HEK293T (cell line): Measurements from ENCODE around the gene SCAMP1.
"Not testable (repeated sequence)": the region's sequence is repeated elsewhere in the genome, so short reads cannot be mapped to it uniquely, and the experiment has no call there.

Source experiments
- CTCF ChIA-PET: fragments of 350-600 bp; formaldehyde crosslinking; extraction: SDS; loops from one replicate; lab custom pipeline; 2021; ENCODE audit warnings: antibody characterized with exemption, inconsistent platforms; lab: Yijun Ruan, JAX
- POLR2A ChIA-PET: fragments of 350-600 bp; formaldehyde crosslinking; extraction: SDS; loops from one replicate; lab custom pipeline; 2020; ENCODE audit warnings: antibody characterized with exemption, inconsistent platforms; lab: Yijun Ruan, JAX
- DNase-seq: peaks from one replicate; pipeline ENCODE4 v3.0.0; 2012; ENCODE audit warnings: mixed read lengths; ENCODE audit errors: extremely low spot score
- ARNT ChIP-seq: fragments of 450-650 bp; IDR thresholded peaks from 2 replicates; pipeline ENCODE4 v1.6.1; 2017; ENCODE audit warnings: mild to moderate bottlenecking
- BHLHE40 ChIP-seq: fragments of 450-650 bp; IDR thresholded peaks from 2 replicates; pipeline ENCODE4 v1.6.1; 2016; ENCODE audit warnings: mild to moderate bottlenecking, moderate library complexity, borderline replicate concordance
- CTBP1 ChIP-seq: fragments of 450-650 bp; IDR thresholded peaks from 2 replicates; pipeline ENCODE4 v1.6.1; 2016; ENCODE audit warnings: borderline replicate concordance
- ELF4 ChIP-seq: fragments of 450-650 bp; IDR thresholded peaks from 2 replicates; pipeline ENCODE4 v1.6.1; 2017; ENCODE audit warnings: antibody characterized with exemption
- FOXA1 ChIP-seq: fragments of 450-650 bp; IDR thresholded peaks from 2 replicates; pipeline ENCODE4 v1.6.1; 2016; ENCODE audit warnings: mild to moderate bottlenecking
- FOXK2 ChIP-seq: fragments of 450-650 bp; IDR thresholded peaks from 2 replicates; pipeline ENCODE4 v1.6.1; 2016; ENCODE audit warnings: mild to moderate bottlenecking
- FOXM1 ChIP-seq: fragments of 450-650 bp; IDR thresholded peaks from 2 replicates; pipeline ENCODE4 v1.6.1; 2017; ENCODE audit warnings: mild to moderate bottlenecking, borderline replicate concordance
- HDGF ChIP-seq: fragments of 450-650 bp; IDR thresholded peaks from 2 replicates; pipeline ENCODE4 v1.6.1; 2017; ENCODE audit warnings: antibody characterized with exemption, borderline replicate concordance
- L3MBTL2 ChIP-seq: fragments of 450-650 bp; conservative IDR thresholded peaks from 2 replicates; pipeline ENCODE4 v1.6.1; 2016; ENCODE audit warnings: mild to moderate bottlenecking
- LEF1 ChIP-seq: fragments of 450-650 bp; IDR thresholded peaks from 2 replicates; pipeline ENCODE4 v1.6.1; 2017; ENCODE audit warnings: mild to moderate bottlenecking, borderline replicate concordance
- NFRKB ChIP-seq: fragments of 450-650 bp; IDR thresholded peaks from 2 replicates; pipeline ENCODE4 v1.6.1; 2016; ENCODE audit warnings: mild to moderate bottlenecking, moderate library complexity
- SP1 ChIP-seq: fragments of 450-650 bp; IDR thresholded peaks from 2 replicates; pipeline ENCODE4 v1.6.1; 2017
- SUZ12 ChIP-seq: fragments of 450-650 bp; IDR thresholded peaks from 2 replicates; pipeline ENCODE4 v1.6.1; 2016; ENCODE audit warnings: mild to moderate bottlenecking
- TARDBP ChIP-seq: fragments of 450-650 bp; IDR thresholded peaks from 2 replicates; pipeline ENCODE4 v1.6.1; 2016
- ZNF384 ChIP-seq: fragments of 450-650 bp; IDR thresholded peaks from 2 replicates; pipeline ENCODE4 v1.6.1; 2016
- TF ChIP-seq, protein P1 (sequence below): fragments of 450-650 bp; IDR thresholded peaks from 2 replicates; pipeline ENCODE4 v1.6.1; 2016

The SCAMP1 gene

DNA sequence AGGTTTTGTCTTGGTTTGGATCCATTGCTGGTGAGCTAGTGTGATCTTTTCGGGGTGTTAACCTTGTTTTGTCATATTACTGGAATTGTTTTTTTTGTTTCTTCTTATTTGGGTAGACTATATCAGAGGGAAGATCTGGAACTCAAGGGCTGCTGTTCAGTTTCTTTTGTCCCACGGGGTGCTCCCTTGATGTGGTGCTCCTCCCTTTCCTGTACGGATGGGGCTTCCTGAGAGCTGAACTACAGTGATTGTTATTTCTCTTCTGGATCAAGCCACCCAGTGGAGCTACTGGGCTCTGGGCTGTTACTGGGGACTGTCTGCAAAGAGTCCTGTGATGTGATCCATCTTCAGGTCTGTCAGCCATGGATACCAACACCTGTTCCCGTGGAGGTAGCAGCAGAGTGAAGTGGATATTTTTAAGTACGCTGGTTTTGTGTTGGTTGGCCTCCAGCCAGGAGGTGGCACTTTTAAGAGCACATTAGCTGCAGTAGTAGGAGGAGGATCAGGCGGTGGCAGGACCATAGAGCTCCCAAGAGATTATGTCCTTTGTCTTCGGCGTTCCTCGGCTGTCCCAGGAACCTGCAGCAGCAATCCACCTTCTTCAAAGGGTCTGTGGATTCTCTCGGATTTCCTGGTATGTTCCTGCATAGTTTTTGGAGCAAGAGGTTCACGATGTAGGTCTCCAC lies 27.2 kb downstream of the SCAMP1 start:
- no peak for TF ChIP-seq LEF1
- TF ChIP-seq ARNT, result no peak
- TF ChIP-seq TARDBP, result no peak
- no peak for TF ChIP-seq L3MBTL2
- no peak for TF ChIP-seq SP1
- TF ChIP-seq FOXM1, result no peak
- TF ChIP-seq CTBP1, result no peak
- TF ChIP-seq BHLHE40, result no peak
- no peak for TF ChIP-seq FOXA1
- TF ChIP-seq ELF4, result no peak
- TF ChIP-seq HDGF, result no peak
- TF ChIP-seq SUZ12, result no peak
- TF ChIP-seq NFRKB, result no peak
- TF ChIP-seq, protein P1, sequence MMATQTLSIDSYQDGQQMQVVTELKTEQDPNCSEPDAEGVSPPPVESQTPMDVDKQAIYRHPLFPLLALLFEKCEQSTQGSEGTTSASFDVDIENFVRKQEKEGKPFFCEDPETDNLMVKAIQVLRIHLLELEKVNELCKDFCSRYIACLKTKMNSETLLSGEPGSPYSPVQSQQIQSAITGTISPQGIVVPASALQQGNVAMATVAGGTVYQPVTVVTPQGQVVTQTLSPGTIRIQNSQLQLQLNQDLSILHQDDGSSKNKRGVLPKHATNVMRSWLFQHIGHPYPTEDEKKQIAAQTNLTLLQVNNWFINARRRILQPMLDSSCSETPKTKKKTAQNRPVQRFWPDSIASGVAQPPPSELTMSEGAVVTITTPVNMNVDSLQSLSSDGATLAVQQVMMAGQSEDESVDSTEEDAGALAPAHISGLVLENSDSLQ, result no peak
- TF ChIP-seq ZNF384, result no peak
- no peak for TF ChIP-seq FOXK2
- CTCF ChIA-PET, result no interaction called here
- DNase-seq, result no peak
- POLR2A ChIA-PET, result no interaction called here

- DNase-seq, POLR2A ChIA-PET, CTCF ChIA-PET: not testable (repeated sequence)
These were observed 30.9 kb downstream of the SCAMP1 start for GRCh38 chr5:78391357-78391756.

DNA sequence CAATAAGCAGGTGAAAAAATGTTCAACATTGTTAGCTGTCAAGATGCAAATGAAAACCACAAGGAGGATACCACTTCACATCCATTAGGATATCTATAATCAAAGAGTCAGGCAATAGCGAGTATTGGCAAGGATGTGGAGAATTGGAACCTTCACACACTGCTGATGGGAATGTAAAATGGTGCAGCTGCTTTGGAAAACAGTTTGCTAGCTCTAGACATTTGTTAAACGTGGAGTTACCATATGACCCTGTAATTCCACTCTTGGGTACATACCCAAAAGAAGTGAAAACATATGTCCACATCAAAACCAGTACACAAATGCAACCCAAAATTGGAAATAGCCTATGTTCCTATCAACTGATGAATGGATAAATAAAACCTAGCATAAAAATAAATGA lies 37.4 kb downstream of the SCAMP1 start:
- ChIA-PET POLR2A (no interaction called here), CTCF (no interaction called here)
- DNase-seq, result no peak
- TF ChIP-seq SUZ12, result no peak
- TF ChIP-seq L3MBTL2, result no peak
- TF ChIP-seq NFRKB, result no peak
- TF ChIP-seq HDGF, result no peak
- TF ChIP-seq, protein P1, result no peak
- no peak for TF ChIP-seq LEF1
- TF ChIP-seq BHLHE40, result no peak
- no peak for TF ChIP-seq CTBP1
- TF ChIP-seq ELF4, result no peak
- TF ChIP-seq SP1, result no peak
- no peak for TF ChIP-seq ZNF384
- no peak for TF ChIP-seq TARDBP
- no peak for TF ChIP-seq FOXA1

GRCh38 chr5:78399116-78399515 lies 38.7 kb downstream of the SCAMP1 start:
- no peak for DNase-seq
- POLR2A ChIA-PET, result no interaction called here
- no peak for TF ChIP-seq ARNT
- TF ChIP-seq HDGF, result no peak
- TF ChIP-seq LEF1, result no peak
- TF ChIP-seq BHLHE40, result no peak
- TF ChIP-seq FOXM1, result no peak
- no peak for TF ChIP-seq TARDBP
- TF ChIP-seq, protein P1, result no peak
- no peak for TF ChIP-seq ZNF384
- TF ChIP-seq SUZ12, result no peak
- TF ChIP-seq L3MBTL2, result no peak
- TF ChIP-seq SP1, result no peak
- TF ChIP-seq ELF4, result no peak
- no peak for TF ChIP-seq NFRKB
- TF ChIP-seq FOXA1, result no peak
- no peak for TF ChIP-seq CTBP1
- no peak for TF ChIP-seq FOXK2
- CTCF ChIA-PET, result no interaction called here

- POLR2A ChIA-PET, result no interaction called here
- no peak for DNase-seq
- CTCF ChIA-PET, result no interaction called here
- no peak for TF ChIP-seq FOXA1
- TF ChIP-seq HDGF, result no peak
- TF ChIP-seq ARNT, result no peak
- no peak for TF ChIP-seq FOXM1
- TF ChIP-seq CTBP1, result no peak
- no peak for TF ChIP-seq TARDBP
- TF ChIP-seq LEF1, result no peak
- TF ChIP-seq NFRKB, result no peak
- TF ChIP-seq, protein P1, result no peak
- TF ChIP-seq SUZ12, result no peak
- no peak for TF ChIP-seq ZNF384
- no peak for TF ChIP-seq ELF4
- no peak for TF ChIP-seq FOXK2
These were observed 44.4 kb downstream of the SCAMP1 start for GRCh38 chr5:78404682-78405293.
